HEK293 (cell line): ENCODE results near the gene STRN4.

Experiments used
- EGR2 ChIP-seq: fragments of 450-650 bp; formaldehyde crosslinking; IDR thresholded peaks from 2 replicates; pipeline ENCODE4 v1.5.1; 2016; ENCODE audit warnings: low read depth, missing biosample characterization, missing genetic modification characterization
- GFI1B ChIP-seq: fragments of 450-650 bp; formaldehyde crosslinking; IDR thresholded peaks from 2 replicates; pipeline ENCODE4 v1.5.1; 2016; ENCODE audit warnings: missing biosample characterization, missing genetic modification characterization
- GLI2 ChIP-seq: fragments of 450-650 bp; formaldehyde crosslinking; IDR thresholded peaks from 2 replicates; pipeline ENCODE4; 2017; ENCODE audit warnings: missing biosample characterization, missing genetic modification characterization, low read depth, borderline replicate concordance
- IKZF3 ChIP-seq: fragments of 450-650 bp; IDR thresholded peaks from 2 replicates; pipeline ENCODE4 v1.5.0; 2018; ENCODE audit warnings: missing biosample characterization, mild to moderate bottlenecking, missing genetic modification characterization, moderate library complexity
- OSR2 ChIP-seq: fragments of 450-650 bp; formaldehyde crosslinking; IDR thresholded peaks from 2 replicates; pipeline ENCODE4 v1.5.1; 2016; ENCODE audit warnings: missing biosample characterization, missing genetic modification characterization
- SCRT1 ChIP-seq: fragments of 450-650 bp; formaldehyde crosslinking; IDR thresholded peaks from 2 replicates; pipeline ENCODE4 v1.5.1; 2016; ENCODE audit warnings: missing biosample characterization, missing genetic modification characterization, borderline replicate concordance
- SP3 ChIP-seq: fragments of 450-650 bp; formaldehyde crosslinking; IDR thresholded peaks from 2 replicates; pipeline ENCODE4 v1.5.1; 2016; ENCODE audit warnings: missing biosample characterization, missing genetic modification characterization
- ZBTB48 ChIP-seq: fragments of 450-650 bp; formaldehyde crosslinking; IDR thresholded peaks from 2 replicates; pipeline ENCODE4 v1.5.1; 2016; ENCODE audit warnings: missing biosample characterization, missing genetic modification characterization
- ZEB2 ChIP-seq: fragments of 450-650 bp; formaldehyde crosslinking; IDR thresholded peaks from 2 replicates; pipeline ENCODE4 v1.5.1; 2016; ENCODE audit warnings: missing biosample characterization, missing genetic modification characterization
- ZFP3 ChIP-seq: fragments of 450-650 bp; formaldehyde crosslinking; IDR thresholded peaks from 2 replicates; pipeline ENCODE4 v1.5.1; 2016; ENCODE audit warnings: low read depth, missing biosample characterization, missing genetic modification characterization
- ZNF140 ChIP-seq: fragments of 450-650 bp; formaldehyde crosslinking; IDR thresholded peaks from 2 replicates; pipeline ENCODE4 v1.5.1; 2016; ENCODE audit warnings: missing biosample characterization, missing genetic modification characterization
- ZNF175 ChIP-seq: fragments of 450-650 bp; formaldehyde crosslinking; IDR thresholded peaks from 2 replicates; pipeline ENCODE4 v1.5.1; 2016; ENCODE audit warnings: missing biosample characterization, missing genetic modification characterization
- ZNF2 ChIP-seq: fragments of 450-650 bp; formaldehyde crosslinking; IDR thresholded peaks from 2 replicates; pipeline ENCODE4 v1.5.1; 2016; ENCODE audit warnings: missing biosample characterization, missing genetic modification characterization
- ZNF211 ChIP-seq: fragments of 450-650 bp; formaldehyde crosslinking; IDR thresholded peaks from 2 replicates; pipeline ENCODE4 v1.5.1; 2016; ENCODE audit warnings: low read depth, missing biosample characterization, missing genetic modification characterization
- ZNF335 ChIP-seq: fragments of 450-650 bp; formaldehyde crosslinking; conservative IDR thresholded peaks from 2 replicates; pipeline ENCODE4 v1.5.1; 2016; ENCODE audit warnings: missing biosample characterization, missing genetic modification characterization
- ZNF514 ChIP-seq: fragments of 450-650 bp; formaldehyde crosslinking; IDR thresholded peaks from 2 replicates; pipeline ENCODE4 v1.5.1; 2016; ENCODE audit warnings: missing biosample characterization, missing genetic modification characterization
- ZNF529 ChIP-seq: fragments of 450-650 bp; formaldehyde crosslinking; IDR thresholded peaks from 2 replicates; pipeline ENCODE4 v1.5.1; 2017; ENCODE audit warnings: missing genetic modification characterization, missing biosample characterization; ENCODE audit not compliant: insufficient replicate concordance
- ZNF561 ChIP-seq: fragments of 450-650 bp; IDR thresholded peaks from 2 replicates; pipeline ENCODE4 v1.5.1; 2018; ENCODE audit warnings: missing biosample characterization, missing genetic modification characterization, borderline replicate concordance
- ZNF624 ChIP-seq: fragments of 450-650 bp; formaldehyde crosslinking; IDR thresholded peaks from 2 replicates; pipeline ENCODE4 v1.5.1; 2017; ENCODE audit warnings: missing biosample characterization, missing genetic modification characterization
- ZNF768 ChIP-seq: fragments of 450-650 bp; formaldehyde crosslinking; IDR thresholded peaks from 2 replicates; pipeline ENCODE4 v1.5.1; 2018; ENCODE audit warnings: missing biosample characterization, mild to moderate bottlenecking, missing genetic modification characterization
- ZNF792 ChIP-seq: fragments of 450-650 bp; formaldehyde crosslinking; IDR thresholded peaks from 2 replicates; pipeline ENCODE4 v1.5.1; 2016; ENCODE audit warnings: missing biosample characterization, missing genetic modification characterization
- ZNF843 ChIP-seq: fragments of 450-650 bp; formaldehyde crosslinking; IDR thresholded peaks from 2 replicates; pipeline ENCODE4 v1.5.1; 2016; ENCODE audit warnings: missing biosample characterization, missing genetic modification characterization
- ZSCAN30 ChIP-seq: fragments of 450-650 bp; IDR thresholded peaks from 2 replicates; pipeline ENCODE4 v1.5.1; 2018; ENCODE audit warnings: missing biosample characterization, mild to moderate bottlenecking, missing genetic modification characterization, moderate library complexity
- ZXDB ChIP-seq: fragments of 450-650 bp; formaldehyde crosslinking; IDR thresholded peaks from 2 replicates; pipeline ENCODE4 v1.5.1; 2016; ENCODE audit warnings: missing biosample characterization, missing genetic modification characterization
- TF ChIP-seq, protein P1 (sequence below): fragments of 450-650 bp; formaldehyde crosslinking; IDR thresholded peaks from 2 replicates; pipeline ENCODE4 v1.5.1; 2016; ENCODE audit warnings: missing biosample characterization, missing genetic modification characterization
- TF ChIP-seq, protein P2 (sequence below): fragments of 450-650 bp; formaldehyde crosslinking; IDR thresholded peaks from 2 replicates; pipeline ENCODE4 v1.5.1; 2016; ENCODE audit warnings: missing biosample characterization, missing genetic modification characterization, low read depth
- TF ChIP-seq, protein P3 (sequence below): fragments of 450-650 bp; formaldehyde crosslinking; IDR thresholded peaks from 2 replicates; pipeline ENCODE4 v1.5.1; 2016; ENCODE audit warnings: missing biosample characterization, missing genetic modification characterization, borderline replicate concordance
- TF ChIP-seq, protein P4 (sequence below): fragments of 450-650 bp; IDR thresholded peaks from 2 replicates; pipeline ENCODE4 v1.5.1; 2018; ENCODE audit warnings: missing biosample characterization, missing genetic modification characterization

The STRN4 gene

DNA sequence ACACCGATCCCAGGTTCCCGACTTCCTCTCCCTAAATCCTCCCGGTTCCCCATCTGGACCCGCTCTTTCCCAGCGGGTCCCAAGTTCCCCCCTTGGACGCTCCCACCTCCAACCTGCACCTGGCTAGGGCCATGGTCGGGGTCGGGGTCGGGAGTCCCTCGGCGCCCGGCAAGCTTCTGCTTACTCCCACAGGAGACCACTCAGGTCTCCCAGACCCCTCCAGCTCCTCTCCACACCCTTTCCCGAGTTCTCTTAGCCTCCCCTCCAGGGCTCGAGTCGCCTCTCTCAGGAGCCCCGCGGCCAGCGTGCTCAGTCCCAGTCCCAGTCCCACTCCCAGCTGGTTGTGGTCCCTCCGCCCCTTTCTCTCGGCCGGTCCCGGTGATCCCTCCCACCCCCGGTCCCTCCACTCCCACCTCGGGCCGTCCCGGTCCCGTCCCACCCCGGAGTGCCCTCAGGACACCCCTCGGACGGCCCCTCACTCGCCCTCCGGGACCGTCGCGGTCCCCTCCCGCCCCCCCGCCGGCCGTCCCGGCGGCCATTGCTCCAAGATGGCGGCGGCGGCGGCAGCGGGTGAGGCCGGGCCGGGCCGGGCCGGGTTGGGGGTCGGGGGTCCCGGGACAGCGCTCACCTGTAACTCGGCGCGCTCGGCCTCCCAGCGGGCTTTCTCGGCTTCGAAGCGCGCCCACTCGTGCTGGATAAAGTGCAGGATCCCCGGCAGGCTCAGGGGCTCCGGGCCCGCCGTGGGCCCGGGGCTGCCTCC lies 549 bp downstream of the STRN4 start, which contains the start of gene FKRP (continued):
- TF ChIP-seq SCRT1 (no peak), ZNF514 (tag by site-specific recombination) (no peak), ZBTB48 (tag by site-specific recombination) (0 out of 2 replicates have a peak, but pooled peaks have one; percentile 58), ZNF561 (tag by site-specific recombination) (0 out of 2 replicates have a peak, but pooled peaks have one; percentile 15), ZNF792 (tag by site-specific recombination) (no peak), ZEB2 (no peak), ZNF529 (tag by site-specific recombination) (no peak), ZNF843 (tag by site-specific recombination) (no peak), SP3 (tag by site-specific recombination) (peak; percentile 75), GFI1B (no peak), ZNF335 (tag by site-specific recombination) (peak; percentile 88), ZXDB (tag by site-specific recombination) (no peak), OSR2 (tag by site-specific recombination) (no peak), ZNF211 (tag by site-specific recombination) (no peak), ZSCAN30 (tag by site-specific recombination) (peak; percentile 67), ZFP3 (tag by site-specific recombination) (no peak), ZNF140 (tag by site-specific recombination) (no peak), GLI2 (no peak), ZNF2 (tag by site-specific recombination) (no peak), EGR2 (tag by site-specific recombination) (no peak), ZNF624 (no peak), ZNF175 (tag by site-specific recombination) (no peak), ZNF768 (tag by site-specific recombination) (no peak), IKZF3 (tag by site-specific recombination) (no peak)
- TF ChIP-seq, protein P1, sequence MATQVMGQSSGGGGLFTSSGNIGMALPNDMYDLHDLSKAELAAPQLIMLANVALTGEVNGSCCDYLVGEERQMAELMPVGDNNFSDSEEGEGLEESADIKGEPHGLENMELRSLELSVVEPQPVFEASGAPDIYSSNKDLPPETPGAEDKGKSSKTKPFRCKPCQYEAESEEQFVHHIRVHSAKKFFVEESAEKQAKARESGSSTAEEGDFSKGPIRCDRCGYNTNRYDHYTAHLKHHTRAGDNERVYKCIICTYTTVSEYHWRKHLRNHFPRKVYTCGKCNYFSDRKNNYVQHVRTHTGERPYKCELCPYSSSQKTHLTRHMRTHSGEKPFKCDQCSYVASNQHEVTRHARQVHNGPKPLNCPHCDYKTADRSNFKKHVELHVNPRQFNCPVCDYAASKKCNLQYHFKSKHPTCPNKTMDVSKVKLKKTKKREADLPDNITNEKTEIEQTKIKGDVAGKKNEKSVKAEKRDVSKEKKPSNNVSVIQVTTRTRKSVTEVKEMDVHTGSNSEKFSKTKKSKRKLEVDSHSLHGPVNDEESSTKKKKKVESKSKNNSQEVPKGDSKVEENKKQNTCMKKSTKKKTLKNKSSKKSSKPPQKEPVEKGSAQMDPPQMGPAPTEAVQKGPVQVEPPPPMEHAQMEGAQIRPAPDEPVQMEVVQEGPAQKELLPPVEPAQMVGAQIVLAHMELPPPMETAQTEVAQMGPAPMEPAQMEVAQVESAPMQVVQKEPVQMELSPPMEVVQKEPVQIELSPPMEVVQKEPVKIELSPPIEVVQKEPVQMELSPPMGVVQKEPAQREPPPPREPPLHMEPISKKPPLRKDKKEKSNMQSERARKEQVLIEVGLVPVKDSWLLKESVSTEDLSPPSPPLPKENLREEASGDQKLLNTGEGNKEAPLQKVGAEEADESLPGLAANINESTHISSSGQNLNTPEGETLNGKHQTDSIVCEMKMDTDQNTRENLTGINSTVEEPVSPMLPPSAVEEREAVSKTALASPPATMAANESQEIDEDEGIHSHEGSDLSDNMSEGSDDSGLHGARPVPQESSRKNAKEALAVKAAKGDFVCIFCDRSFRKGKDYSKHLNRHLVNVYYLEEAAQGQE (tag by site-specific recombination) = no peak
- TF ChIP-seq, protein P2, sequence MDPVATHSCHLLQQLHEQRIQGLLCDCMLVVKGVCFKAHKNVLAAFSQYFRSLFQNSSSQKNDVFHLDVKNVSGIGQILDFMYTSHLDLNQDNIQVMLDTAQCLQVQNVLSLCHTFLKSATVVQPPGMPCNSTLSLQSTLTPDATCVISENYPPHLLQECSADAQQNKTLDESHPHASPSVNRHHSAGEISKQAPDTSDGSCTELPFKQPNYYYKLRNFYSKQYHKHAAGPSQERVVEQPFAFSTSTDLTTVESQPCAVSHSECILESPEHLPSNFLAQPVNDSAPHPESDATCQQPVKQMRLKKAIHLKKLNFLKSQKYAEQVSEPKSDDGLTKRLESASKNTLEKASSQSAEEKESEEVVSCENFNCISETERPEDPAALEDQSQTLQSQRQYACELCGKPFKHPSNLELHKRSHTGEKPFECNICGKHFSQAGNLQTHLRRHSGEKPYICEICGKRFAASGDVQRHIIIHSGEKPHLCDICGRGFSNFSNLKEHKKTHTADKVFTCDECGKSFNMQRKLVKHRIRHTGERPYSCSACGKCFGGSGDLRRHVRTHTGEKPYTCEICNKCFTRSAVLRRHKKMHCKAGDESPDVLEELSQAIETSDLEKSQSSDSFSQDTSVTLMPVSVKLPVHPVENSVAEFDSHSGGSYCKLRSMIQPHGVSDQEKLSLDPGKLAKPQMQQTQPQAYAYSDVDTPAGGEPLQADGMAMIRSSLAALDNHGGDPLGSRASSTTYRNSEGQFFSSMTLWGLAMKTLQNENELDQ (tag by site-specific recombination) = no peak
- TF ChIP-seq, protein P3, sequence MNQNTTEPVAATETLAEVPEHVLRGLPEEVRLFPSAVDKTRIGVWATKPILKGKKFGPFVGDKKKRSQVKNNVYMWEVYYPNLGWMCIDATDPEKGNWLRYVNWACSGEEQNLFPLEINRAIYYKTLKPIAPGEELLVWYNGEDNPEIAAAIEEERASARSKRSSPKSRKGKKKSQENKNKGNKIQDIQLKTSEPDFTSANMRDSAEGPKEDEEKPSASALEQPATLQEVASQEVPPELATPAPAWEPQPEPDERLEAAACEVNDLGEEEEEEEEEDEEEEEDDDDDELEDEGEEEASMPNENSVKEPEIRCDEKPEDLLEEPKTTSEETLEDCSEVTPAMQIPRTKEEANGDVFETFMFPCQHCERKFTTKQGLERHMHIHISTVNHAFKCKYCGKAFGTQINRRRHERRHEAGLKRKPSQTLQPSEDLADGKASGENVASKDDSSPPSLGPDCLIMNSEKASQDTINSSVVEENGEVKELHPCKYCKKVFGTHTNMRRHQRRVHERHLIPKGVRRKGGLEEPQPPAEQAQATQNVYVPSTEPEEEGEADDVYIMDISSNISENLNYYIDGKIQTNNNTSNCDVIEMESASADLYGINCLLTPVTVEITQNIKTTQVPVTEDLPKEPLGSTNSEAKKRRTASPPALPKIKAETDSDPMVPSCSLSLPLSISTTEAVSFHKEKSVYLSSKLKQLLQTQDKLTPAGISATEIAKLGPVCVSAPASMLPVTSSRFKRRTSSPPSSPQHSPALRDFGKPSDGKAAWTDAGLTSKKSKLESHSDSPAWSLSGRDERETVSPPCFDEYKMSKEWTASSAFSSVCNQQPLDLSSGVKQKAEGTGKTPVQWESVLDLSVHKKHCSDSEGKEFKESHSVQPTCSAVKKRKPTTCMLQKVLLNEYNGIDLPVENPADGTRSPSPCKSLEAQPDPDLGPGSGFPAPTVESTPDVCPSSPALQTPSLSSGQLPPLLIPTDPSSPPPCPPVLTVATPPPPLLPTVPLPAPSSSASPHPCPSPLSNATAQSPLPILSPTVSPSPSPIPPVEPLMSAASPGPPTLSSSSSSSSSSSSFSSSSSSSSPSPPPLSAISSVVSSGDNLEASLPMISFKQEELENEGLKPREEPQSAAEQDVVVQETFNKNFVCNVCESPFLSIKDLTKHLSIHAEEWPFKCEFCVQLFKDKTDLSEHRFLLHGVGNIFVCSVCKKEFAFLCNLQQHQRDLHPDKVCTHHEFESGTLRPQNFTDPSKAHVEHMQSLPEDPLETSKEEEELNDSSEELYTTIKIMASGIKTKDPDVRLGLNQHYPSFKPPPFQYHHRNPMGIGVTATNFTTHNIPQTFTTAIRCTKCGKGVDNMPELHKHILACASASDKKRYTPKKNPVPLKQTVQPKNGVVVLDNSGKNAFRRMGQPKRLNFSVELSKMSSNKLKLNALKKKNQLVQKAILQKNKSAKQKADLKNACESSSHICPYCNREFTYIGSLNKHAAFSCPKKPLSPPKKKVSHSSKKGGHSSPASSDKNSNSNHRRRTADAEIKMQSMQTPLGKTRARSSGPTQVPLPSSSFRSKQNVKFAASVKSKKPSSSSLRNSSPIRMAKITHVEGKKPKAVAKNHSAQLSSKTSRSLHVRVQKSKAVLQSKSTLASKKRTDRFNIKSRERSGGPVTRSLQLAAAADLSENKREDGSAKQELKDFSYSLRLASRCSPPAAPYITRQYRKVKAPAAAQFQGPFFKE (tag by site-specific recombination) = no peak
- TF ChIP-seq, protein P4, sequence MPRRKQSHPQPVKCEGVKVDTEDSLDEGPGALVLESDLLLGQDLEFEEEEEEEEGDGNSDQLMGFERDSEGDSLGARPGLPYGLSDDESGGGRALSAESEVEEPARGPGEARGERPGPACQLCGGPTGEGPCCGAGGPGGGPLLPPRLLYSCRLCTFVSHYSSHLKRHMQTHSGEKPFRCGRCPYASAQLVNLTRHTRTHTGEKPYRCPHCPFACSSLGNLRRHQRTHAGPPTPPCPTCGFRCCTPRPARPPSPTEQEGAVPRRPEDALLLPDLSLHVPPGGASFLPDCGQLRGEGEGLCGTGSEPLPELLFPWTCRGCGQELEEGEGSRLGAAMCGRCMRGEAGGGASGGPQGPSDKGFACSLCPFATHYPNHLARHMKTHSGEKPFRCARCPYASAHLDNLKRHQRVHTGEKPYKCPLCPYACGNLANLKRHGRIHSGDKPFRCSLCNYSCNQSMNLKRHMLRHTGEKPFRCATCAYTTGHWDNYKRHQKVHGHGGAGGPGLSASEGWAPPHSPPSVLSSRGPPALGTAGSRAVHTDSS (tag by site-specific recombination) = no peak
